NT2/D1 (cell line): ENCODE results near the gene MAPK14.

Source experiments
- DNase-seq: peaks from one replicate; pipeline ENCODE4 v3.0.0-alpha.2; 2011; ENCODE audit warnings: low read depth, low spot score
- H3K27me3 ChIP-seq: 2 replicates; pipeline ENCODE4 v1.6.0; 2011; ENCODE audit warnings: mild to moderate bottlenecking; ENCODE audit not compliant: insufficient read length, insufficient read depth
- H3K36me3 ChIP-seq: 2 replicates; pipeline ENCODE4 v1.6.1; 2011; ENCODE audit warnings: mild to moderate bottlenecking, low read length, mixed read lengths; ENCODE audit not compliant: insufficient read depth, insufficient read length
- H3K4me1 ChIP-seq: 2 replicates; pipeline ENCODE4 v1.5.1; 2011; ENCODE audit not compliant: insufficient read depth, insufficient read length
- H3K4me3 ChIP-seq: 2 replicates; pipeline ENCODE4 v1.5.1; 2011; ENCODE audit warnings: low read depth; ENCODE audit not compliant: insufficient read length
- H3K9ac ChIP-seq: 2 replicates; pipeline ENCODE4 v1.6.0; 2011; ENCODE audit warnings: low read depth; ENCODE audit not compliant: insufficient read length
- H3K9me3 ChIP-seq: 2 replicates; pipeline ENCODE4 v1.5.1; 2011; ENCODE audit warnings: mild to moderate bottlenecking, low read length; ENCODE audit not compliant: insufficient read depth
- SUZ12 ChIP-seq: IDR thresholded peaks from 2 replicates; pipeline ENCODE4 v1.6.1; 2011; ENCODE audit not compliant: insufficient read length, insufficient read depth; ENCODE audit errors: extremely low read depth
- YY1 ChIP-seq: IDR thresholded peaks from 2 replicates; pipeline ENCODE4 v1.6.1; 2011; ENCODE audit not compliant: insufficient read length, insufficient read depth
- ZNF274 ChIP-seq: IDR thresholded peaks from 2 replicates; pipeline ENCODE4 v1.6.1; 2011; ENCODE audit warnings: mild to moderate bottlenecking, low read depth, low read length

The MAPK14 gene

DNA sequence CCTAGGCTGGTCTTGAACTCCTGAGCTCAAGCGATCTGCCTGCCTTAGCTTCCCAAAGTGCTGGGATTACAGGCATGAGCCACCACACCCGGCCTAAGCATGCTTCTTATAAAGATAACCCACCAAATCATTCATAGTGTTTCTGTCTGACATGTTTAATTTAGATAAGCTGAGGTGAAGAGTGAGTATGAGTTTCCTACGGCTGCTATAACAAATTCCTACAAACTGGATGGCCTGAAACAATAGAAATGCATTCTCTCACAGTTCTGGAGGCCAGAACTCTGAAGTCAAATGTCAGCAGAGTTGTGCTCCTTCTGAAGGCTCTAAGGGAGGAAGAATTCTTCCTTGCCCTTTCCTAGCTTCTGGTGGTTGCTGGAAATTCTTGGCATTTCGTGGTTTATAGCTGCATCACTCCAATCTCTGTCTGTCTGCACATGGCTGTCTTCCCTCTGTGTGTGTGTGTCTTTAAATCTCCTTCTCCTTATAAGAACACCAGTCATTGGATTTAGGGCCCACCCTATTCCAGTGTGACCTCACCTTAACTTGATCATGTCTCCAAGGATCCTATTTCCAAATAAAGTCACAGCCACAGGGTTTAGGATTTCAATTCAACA lies 132.6 kb downstream of the MAPK14 start:
- DNase-seq = no peak
- TF ChIP-seq ZNF274 (no peak), SUZ12 (no peak), YY1 (no peak)
- peaks cover 25% of the 10 kb centered on the region for H3K9me3 ChIP-seq
- H3K4me3 ChIP-seq = no peak overlapping the region
- no peaks in the 10 kb centered on the region for H3K27me3 ChIP-seq
- no peak overlapping the region for H3K9ac ChIP-seq
- H3K4me1 ChIP-seq = no peaks in the 10 kb centered on the region
- no peaks in the 10 kb centered on the region for H3K36me3 ChIP-seq
